ENCODE data around the gene ZNF471. TPM values are rescaled to one million over a fixed set of nuclear protein-coding genes. Genes with fewer than 3 reads are reported as not detected.

ZNF471 gene
- total and polyA plus RNA-seq, 2 of the 13 experiments (the other 11 are each of a cell fraction or from before 2014, with no cell fraction given), result not detected

DNA sequence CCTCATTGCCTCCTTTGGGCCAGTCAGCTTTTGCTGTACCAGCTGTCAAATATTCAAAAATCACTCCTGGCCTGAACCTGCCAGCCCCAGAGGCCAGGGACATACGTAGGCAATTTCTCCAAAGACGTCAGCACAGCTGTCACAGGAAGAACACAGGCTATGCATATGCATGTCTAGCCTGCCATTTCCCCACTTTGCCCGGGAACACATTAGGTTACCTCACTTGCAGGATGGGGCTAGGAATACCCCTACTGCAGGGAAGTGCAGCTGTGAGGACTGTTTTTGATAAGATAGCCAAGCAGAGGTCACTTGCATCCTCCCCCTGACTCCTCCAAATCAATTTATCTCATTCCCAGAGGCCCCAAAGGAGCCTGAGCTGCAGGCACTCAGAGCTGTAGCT is 33.3 kb upstream of the ZNF471 start (continued):
- TF ChIP-seq FOSL1 (CRISPR knock-in tag; IDR thresholded peaks at IDR 0.05; ENCODE audit: borderline replicate concordance), result no peak
- no peak for TF ChIP-seq ZIK1 (CRISPR knock-in tag; IDR thresholded peaks at IDR 0.05; ENCODE audit: borderline replicate concordance, low read depth)
- no peak for TF ChIP-seq ZNF501 (CRISPR knock-in tag; IDR thresholded peaks at IDR 0.05)
- TF ChIP-seq ZSCAN9 (CRISPR knock-in tag; IDR thresholded peaks at IDR 0.05; ENCODE audit: borderline replicate concordance), result no peak
- no peak for TF ChIP-seq TAF1 (CRISPR knock-in tag; IDR thresholded peaks at IDR 0.05)
- TF ChIP-seq, protein P1, sequence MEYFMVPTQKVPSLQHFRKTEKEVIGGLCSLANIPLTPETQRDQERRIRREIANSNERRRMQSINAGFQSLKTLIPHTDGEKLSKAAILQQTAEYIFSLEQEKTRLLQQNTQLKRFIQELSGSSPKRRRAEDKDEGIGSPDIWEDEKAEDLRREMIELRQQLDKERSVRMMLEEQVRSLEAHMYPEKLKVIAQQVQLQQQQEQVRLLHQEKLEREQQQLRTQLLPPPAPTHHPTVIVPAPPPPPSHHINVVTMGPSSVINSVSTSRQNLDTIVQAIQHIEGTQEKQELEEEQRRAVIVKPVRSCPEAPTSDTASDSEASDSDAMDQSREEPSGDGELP (IDR thresholded peaks at IDR 0.05; ENCODE audit: borderline replicate concordance, low read depth), result no peak
- TF ChIP-seq, protein P2, sequence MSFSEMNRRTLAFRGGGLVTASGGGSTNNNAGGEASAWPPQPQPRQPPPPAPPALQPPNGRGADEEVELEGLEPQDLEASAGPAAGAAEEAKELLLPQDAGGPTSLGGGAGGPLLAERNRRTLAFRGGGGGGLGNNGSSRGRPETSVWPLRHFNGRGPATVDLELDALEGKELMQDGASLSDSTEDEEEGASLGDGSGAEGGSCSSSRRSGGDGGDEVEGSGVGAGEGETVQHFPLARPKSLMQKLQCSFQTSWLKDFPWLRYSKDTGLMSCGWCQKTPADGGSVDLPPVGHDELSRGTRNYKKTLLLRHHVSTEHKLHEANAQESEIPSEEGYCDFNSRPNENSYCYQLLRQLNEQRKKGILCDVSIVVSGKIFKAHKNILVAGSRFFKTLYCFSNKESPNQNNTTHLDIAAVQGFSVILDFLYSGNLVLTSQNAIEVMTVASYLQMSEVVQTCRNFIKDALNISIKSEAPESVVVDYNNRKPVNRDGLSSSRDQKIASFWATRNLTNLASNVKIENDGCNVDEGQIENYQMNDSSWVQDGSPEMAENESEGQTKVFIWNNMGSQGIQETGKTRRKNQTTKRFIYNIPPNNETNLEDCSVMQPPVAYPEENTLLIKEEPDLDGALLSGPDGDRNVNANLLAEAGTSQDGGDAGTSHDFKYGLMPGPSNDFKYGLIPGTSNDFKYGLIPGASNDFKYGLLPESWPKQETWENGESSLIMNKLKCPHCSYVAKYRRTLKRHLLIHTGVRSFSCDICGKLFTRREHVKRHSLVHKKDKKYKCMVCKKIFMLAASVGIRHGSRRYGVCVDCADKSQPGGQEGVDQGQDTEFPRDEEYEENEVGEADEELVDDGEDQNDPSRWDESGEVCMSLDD (CRISPR knock-in tag; IDR thresholded peaks at IDR 0.05; ENCODE audit: borderline replicate concordance), result no peak
- no peak for TF ChIP-seq MTF2 (CRISPR knock-in tag; IDR thresholded peaks at IDR 0.05; ENCODE audit: borderline replicate concordance)

DNA sequence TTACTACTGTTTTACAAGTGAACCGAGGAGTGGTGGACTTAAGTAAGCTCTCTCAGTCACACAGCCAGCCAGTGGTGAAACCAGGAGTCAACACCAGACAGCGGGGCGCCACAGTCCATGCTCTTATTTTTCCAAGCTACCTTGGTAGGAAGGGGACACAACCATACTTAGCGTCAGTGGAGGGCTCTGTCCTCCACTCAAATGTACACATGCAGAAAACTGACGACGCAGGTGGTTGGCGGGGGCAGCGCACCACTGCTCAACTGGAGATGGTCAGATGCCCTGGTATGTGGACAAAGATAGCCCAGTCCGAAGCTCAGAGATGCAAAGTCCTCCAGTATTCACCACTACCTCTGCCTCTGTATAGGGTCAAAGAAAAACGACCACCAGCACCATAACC is 31.6 kb upstream of the ZNF471 start:
- H3K27me3 ChIP-seq (ENCODE audit: control insufficient read depth in 1 of 2, insufficient read depth in 2 of 2, low read length in 2 of 2), result no peaks in the 10 kb centered on the region
- no peak for DNase-seq (ENCODE audit: low spot score)
- peaks cover 89% of the 10 kb centered on the region for H3K9me3 ChIP-seq (ENCODE audit: low read length)
- no peaks in the 10 kb centered on the region for H4K20me1 ChIP-seq (ENCODE audit: insufficient read depth, low read length)
- H3K4me1 ChIP-seq (ENCODE audit: insufficient read depth, low read length), result no peaks in the 10 kb centered on the region
- no TSS peak for BruUV-seq (replicated peaks)
- no peak overlapping the region for H3K4me3 ChIP-seq (replicated peaks in 1 of 3; ENCODE audit: insufficient read depth in 1 of 3, low read depth in 2 of 3, low read length in 3 of 3)
- ChIA-PET CTCF (ENCODE audit: low intra/inter-chr PET ratio, low total read pairs) (no interaction called here), POLR2A (no interaction called here)
- no peak overlapping the region for H3K4me2 ChIP-seq (ENCODE audit: low read depth, low read length)
- no peak for FAIRE-seq
- ATAC-seq, result no peak
- in situ Hi-C loops (cut with HindIII; ENCODE audit: extremely low pct_ligation_motif_present, low pct_unique_long_range_greater_than_20kb), result no loop called here
- no peaks in the 10 kb centered on the region for H3K36me3 ChIP-seq (replicated peaks in 1 of 2; ENCODE audit: control insufficient read depth in 1 of 2, insufficient read depth in 2 of 2, low read length in 2 of 2)
- intact Hi-C loops (cut with micrococcal nuclease; ENCODE audit: unreplicated experiment), result no loop called here
- no peaks in the 10 kb centered on the region for H3K79me2 ChIP-seq (ENCODE audit: insufficient read depth, low read length)
- 53% methylated on average over 7 of the region's 10 CpGs for WGBS (ENCODE audit: low lambda C conversion rate)
- H2AFZ ChIP-seq (ENCODE audit: low read length), result no peak overlapping the region
- H3K27ac ChIP-seq (ENCODE audit: extremely low read length, insufficient read depth, low read length), result no peak overlapping the region
- no peak overlapping the region for H3K9ac ChIP-seq (ENCODE audit: insufficient read depth, low read depth, low read length)
- TF ChIP-seq EEA1 (CRISPR knock-in tag; IDR thresholded peaks at IDR 0.05; ENCODE audit: borderline replicate concordance) (no peak), HES4 (CRISPR knock-in tag; IDR thresholded peaks at IDR 0.05; ENCODE audit: borderline replicate concordance) (no peak), NFYB (CRISPR knock-in tag; IDR thresholded peaks at IDR 0.05) (no peak), ZNF329 (CRISPR knock-in tag; IDR thresholded peaks at IDR 0.05; ENCODE audit: low read depth) (no peak)
- TF ChIP-seq, protein P3, sequence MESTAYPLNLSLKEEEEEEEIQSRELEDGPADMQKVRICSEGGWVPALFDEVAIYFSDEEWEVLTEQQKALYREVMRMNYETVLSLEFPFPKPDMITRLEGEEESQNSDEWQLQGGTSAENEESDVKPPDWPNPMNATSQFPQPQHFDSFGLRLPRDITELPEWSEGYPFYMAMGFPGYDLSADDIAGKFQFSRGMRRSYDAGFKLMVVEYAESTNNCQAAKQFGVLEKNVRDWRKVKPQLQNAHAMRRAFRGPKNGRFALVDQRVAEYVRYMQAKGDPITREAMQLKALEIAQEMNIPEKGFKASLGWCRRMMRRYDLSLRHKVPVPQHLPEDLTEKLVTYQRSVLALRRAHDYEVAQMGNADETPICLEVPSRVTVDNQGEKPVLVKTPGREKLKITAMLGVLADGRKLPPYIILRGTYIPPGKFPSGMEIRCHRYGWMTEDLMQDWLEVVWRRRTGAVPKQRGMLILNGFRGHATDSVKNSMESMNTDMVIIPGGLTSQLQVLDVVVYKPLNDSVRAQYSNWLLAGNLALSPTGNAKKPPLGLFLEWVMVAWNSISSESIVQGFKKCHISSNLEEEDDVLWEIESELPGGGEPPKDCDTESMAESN (CRISPR knock-in tag; conservative IDR thresholded peaks at IDR 0.05), result no peak

All from HepG2 (cell line).